ENCODE measurements around the gene TPCN1. TPM values are rescaled to one million over a fixed set of nuclear protein-coding genes. Genes with fewer than 3 reads are reported as not detected.

Gene TPCN1
- total and polyA plus RNA-seq, 2 of the 8 experiments (the other 6 are each of a cell fraction or from before 2014, with no cell fraction given), result 14.9 to 21.4 TPM

GRCh38 chr12:113232840-113233585, 11.7 kb downstream of the TPCN1 start (continued):
- TF ChIP-seq CTCF (IDR thresholded peaks at IDR 0.05; ENCODE audit: control extremely low read depth in 1 of 3, insufficient read depth in 1 of 3, low read depth in 1 of 3, low read length in 3 of 3), result peak; percentile 33 to 47 (median 45)
- TF ChIP-seq GTF2F1 (IDR thresholded peaks at IDR 0.05; ENCODE audit: borderline replicate concordance, low read depth, low read length), result no peak
- TF ChIP-seq NANOG (IDR thresholded peaks at IDR 0.05; ENCODE audit: insufficient read depth, low read depth, low read length, poor library complexity, severe bottlenecking), result peak; percentile 6
- no peak for TF ChIP-seq FOSL1 (IDR thresholded peaks at IDR 0.05; ENCODE audit: insufficient read depth, low read depth, low read length)
- TF ChIP-seq SIN3A (conservative IDR thresholded peaks at IDR 0.05 in 1 of 2, IDR thresholded peaks at IDR 0.05 in 1 of 2; ENCODE audit: low read depth in 1 of 2, low read length in 2 of 2), result peak in 1 of 2 experiments; percentile 68; a peak in 1 of 4 replicates
- no peak; the same call in 1 of the 2 replicates for TF ChIP-seq CHD2 (IDR thresholded peaks at IDR 0.05; ENCODE audit: low read length)
- TF ChIP-seq GABPA (IDR thresholded peaks at IDR 0.05; ENCODE audit: borderline replicate concordance, insufficient read depth, low read length), result no peak
- TF ChIP-seq EZH2 (IDR thresholded peaks at IDR 0.05; ENCODE audit: low read depth, low read length, severe bottlenecking), result no peak
- no peak for TF ChIP-seq BCL11A (IDR thresholded peaks at IDR 0.05; ENCODE audit: low read depth in 2 of 2, low read length in 2 of 2)
- no peak for TF ChIP-seq PHF8 (conservative IDR thresholded peaks at IDR 0.05; ENCODE audit: low read depth, low read length)
- no peak for TF ChIP-seq BACH1 (IDR thresholded peaks at IDR 0.05; ENCODE audit: low read length)
- TF ChIP-seq TEAD4 (IDR thresholded peaks at IDR 0.05; ENCODE audit: low read depth, low read length), result no peak
- TF ChIP-seq JUN (IDR thresholded peaks at IDR 0.05; ENCODE audit: low read depth, low read length), result no peak
- peak; percentile 36; the same call in 1 of the 2 replicates for TF ChIP-seq POLR2AphosphoS5 (IDR thresholded peaks at IDR 0.05; ENCODE audit: low read depth, low read length)

Data from H1 (cell line).